NCI-H2171 (cell line): ENCODE measurements around the gene FLRT2.

ENCODE experiments used
- DNase-seq: peaks from one replicate; lab custom pipeline; 2025; lab: John Stamatoyannopoulos, UW

The FLRT2 gene

GRCh38 chr14:85564841-85565527 is 35.0 kb downstream of the FLRT2 start:
- DNase-seq: no peak

- DNase-seq: no peak
Observed at GRCh38 chr14:85565862-85566296, 35.9 kb downstream of the FLRT2 start.

GRCh38 chr14:85566603-85567002 is 36.7 kb downstream of the FLRT2 start:
- DNase-seq: no peak

- no peak for DNase-seq
Observed at GRCh38 chr14:85572011-85572410, 42.1 kb downstream of the FLRT2 start.

GRCh38 chr14:85572845-85573244 is 42.9 kb downstream of the FLRT2 start:
- no peak for DNase-seq

GRCh38 chr14:85573406-85573805 is 43.5 kb downstream of the FLRT2 start:
- DNase-seq: no peak

GRCh38 chr14:85574853-85575616 is 45.1 kb downstream of the FLRT2 start:
- no peak for DNase-seq

- DNase-seq: no peak
Observed at GRCh38 chr14:85575617-85575898, 45.6 kb downstream of the FLRT2 start.

GRCh38 chr14:85576218-85576617 is 46.3 kb downstream of the FLRT2 start:
- no peak for DNase-seq

GRCh38 chr14:85576848-85577542 is 47.1 kb downstream of the FLRT2 start:
- DNase-seq: no peak

GRCh38 chr14:85577543-85578114 is 47.7 kb downstream of the FLRT2 start:
- no peak for DNase-seq

- DNase-seq: no peak
Observed at GRCh38 chr14:85578357-85578756, 48.4 kb downstream of the FLRT2 start.

GRCh38 chr14:85578930-85579329 is 49.0 kb downstream of the FLRT2 start:
- DNase-seq: no peak

GRCh38 chr14:85579942-85580341 is 50.0 kb downstream of the FLRT2 start:
- DNase-seq: no peak

GRCh38 chr14:85580536-85581140 is 50.7 kb downstream of the FLRT2 start:
- DNase-seq: no peak

GRCh38 chr14:85581691-85582090 is 51.7 kb downstream of the FLRT2 start:
- no peak for DNase-seq

GRCh38 chr14:85583380-85583779 is 53.4 kb downstream of the FLRT2 start:
- no peak for DNase-seq

- no peak for DNase-seq
Observed at GRCh38 chr14:85584481-85584880, 54.5 kb downstream of the FLRT2 start.

- DNase-seq: no peak
Observed at GRCh38 chr14:85587151-85587711, 57.3 kb downstream of the FLRT2 start.

- DNase-seq: no peak
Observed at GRCh38 chr14:85590784-85591183, 60.8 kb downstream of the FLRT2 start.

GRCh38 chr14:85594217-85594616 is 64.3 kb downstream of the FLRT2 start:
- no peak for DNase-seq

- DNase-seq: no peak
Observed at GRCh38 chr14:85595981-85596380, 66.0 kb downstream of the FLRT2 start.
